WERI-Rb-1 (cell line): ENCODE results near the gene KLHL24.
"Not testable (repeated sequence)": the region's sequence is repeated elsewhere in the genome, so short reads cannot be mapped to it uniquely, and the experiment has no call there.

ENCODE experiments used
- DNase-seq: peaks from one replicate; pipeline ENCODE4 v3.0.0-alpha.2; 2020
- H3K27ac ChIP-seq: fragments of 250-450 bp; sonication (Bioruptor Pico); 2 replicates; pipeline ENCODE4 v1.5.1; 2020; ENCODE audit warnings: mild to moderate bottlenecking, moderate library complexity
- H3K27me3 ChIP-seq: fragments of 250-450 bp; sonication (Bioruptor Pico); 2 replicates; pipeline ENCODE4 v1.5.1; 2021; ENCODE audit warnings: mild to moderate bottlenecking, low read depth, moderate library complexity; ENCODE audit not compliant: insufficient read depth, severe bottlenecking
- H3K36me3 ChIP-seq: fragments of 250-450 bp; sonication (Bioruptor Pico); 2 replicates; pipeline ENCODE4 v1.5.1; 2020; ENCODE audit warnings: mild to moderate bottlenecking, moderate library complexity
- H3K4me3 ChIP-seq: 2 replicates; pipeline ENCODE4 v1.5.1; 2011; ENCODE audit warnings: low read depth, mild to moderate bottlenecking, control low read depth, low read length
- H3K9me3 ChIP-seq: fragments of 250-450 bp; sonication (Bioruptor Pico); 2 replicates; pipeline ENCODE4 v1.5.1; 2021; ENCODE audit warnings: mild to moderate bottlenecking, moderate library complexity; ENCODE audit not compliant: severe bottlenecking
- TF ChIP-seq, protein P1 (sequence below): IDR thresholded peaks from 2 replicates; pipeline ENCODE4 v1.5.1; 2011; ENCODE audit warnings: low read depth, mild to moderate bottlenecking, control low read depth, inconsistent platforms, low read length

Gene KLHL24

DNA sequence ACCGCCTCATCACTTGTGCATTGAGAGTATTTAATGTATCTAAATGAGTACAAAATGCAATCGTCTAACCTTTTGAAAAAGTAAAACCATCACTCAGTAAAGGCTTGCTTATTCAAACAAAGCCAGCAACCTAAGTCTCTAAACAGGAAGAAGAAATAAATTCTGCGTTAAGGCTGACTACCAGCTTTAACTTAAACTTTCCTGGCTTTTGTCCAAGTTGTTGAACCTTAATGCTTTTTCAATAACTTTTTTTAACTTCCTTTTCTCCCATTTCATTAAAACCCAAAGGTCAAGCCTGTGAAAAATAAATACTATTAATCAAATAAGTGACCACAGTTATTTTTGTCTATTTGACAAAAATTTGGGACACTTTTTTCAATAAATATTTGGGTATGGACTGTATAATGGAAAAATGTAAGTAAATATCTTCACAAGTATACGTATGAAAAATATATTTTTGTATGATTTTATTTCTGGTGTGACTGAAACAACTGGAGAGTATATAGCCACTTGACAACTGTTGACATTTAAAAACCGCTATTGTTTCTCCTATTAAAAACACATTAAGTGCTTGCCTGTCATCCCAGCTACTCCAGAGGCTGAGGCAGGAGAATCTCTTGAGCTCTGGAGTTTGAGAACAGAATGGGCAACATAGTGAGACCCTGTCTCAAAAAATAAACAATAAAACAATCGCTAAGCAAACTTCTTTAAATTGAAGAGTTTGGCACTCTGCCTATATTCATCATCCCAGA, 2.9 kb downstream of the KLHL24 start:
- Histone ChIP-seq H3K4me3 (no peak overlapping the region), H3K36me3 (peaks cover 4% of the 10 kb centered on the region; the same call in 1 of the 2 replicates), H3K9me3 (no peaks in the 10 kb centered on the region), H3K27me3 (no peaks in the 10 kb centered on the region), H3K27ac (no peak overlapping the region)
- TF ChIP-seq, protein P1, sequence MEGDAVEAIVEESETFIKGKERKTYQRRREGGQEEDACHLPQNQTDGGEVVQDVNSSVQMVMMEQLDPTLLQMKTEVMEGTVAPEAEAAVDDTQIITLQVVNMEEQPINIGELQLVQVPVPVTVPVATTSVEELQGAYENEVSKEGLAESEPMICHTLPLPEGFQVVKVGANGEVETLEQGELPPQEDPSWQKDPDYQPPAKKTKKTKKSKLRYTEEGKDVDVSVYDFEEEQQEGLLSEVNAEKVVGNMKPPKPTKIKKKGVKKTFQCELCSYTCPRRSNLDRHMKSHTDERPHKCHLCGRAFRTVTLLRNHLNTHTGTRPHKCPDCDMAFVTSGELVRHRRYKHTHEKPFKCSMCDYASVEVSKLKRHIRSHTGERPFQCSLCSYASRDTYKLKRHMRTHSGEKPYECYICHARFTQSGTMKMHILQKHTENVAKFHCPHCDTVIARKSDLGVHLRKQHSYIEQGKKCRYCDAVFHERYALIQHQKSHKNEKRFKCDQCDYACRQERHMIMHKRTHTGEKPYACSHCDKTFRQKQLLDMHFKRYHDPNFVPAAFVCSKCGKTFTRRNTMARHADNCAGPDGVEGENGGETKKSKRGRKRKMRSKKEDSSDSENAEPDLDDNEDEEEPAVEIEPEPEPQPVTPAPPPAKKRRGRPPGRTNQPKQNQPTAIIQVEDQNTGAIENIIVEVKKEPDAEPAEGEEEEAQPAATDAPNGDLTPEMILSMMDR = no peak
- DNase-seq = no peak

DNA sequence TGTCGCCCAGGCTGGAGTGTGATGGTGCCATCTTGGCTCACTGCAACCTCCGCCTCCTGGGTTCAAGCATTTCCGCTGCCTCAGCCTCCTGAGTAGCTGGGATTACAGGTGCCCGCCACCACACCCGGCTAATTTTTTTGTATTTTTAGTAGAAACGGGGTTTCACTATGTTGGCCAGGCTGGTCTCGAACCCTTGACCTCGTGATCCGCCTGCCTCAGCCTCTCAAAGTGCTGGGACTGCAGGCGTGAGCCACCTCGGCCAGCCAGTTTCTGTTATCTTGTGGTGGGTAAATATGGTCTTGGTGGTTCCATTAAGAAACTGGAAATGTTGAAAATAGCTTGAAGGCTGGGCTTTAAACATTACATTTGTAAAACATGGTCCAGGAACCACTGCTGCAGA, 5.2 kb downstream of the KLHL24 start:
- not testable (repeated sequence) for H3K27ac ChIP-seq, H3K36me3 ChIP-seq, DNase-seq, H3K9me3 ChIP-seq, H3K4me3 ChIP-seq, H3K27me3 ChIP-seq

DNA sequence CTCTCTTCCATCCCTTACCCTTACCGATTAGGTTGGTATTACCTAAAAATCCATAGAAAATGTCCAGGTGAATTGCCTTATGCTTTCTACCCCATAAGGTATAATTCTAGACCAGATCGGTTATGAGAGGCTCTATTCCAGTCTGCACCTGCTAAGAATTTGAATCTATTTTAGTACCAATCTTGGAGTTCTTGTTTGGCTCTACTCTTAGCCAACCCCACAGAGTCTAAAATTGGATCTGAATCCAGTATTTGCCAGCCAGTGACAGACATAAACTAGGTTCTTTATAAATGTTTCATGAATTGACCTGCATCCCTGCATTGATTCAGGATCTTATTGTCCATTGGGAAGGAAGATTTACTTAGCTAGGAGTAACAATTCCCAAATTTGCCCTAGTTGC, 6.5 kb downstream of the KLHL24 start:
- TF ChIP-seq, protein P1 = no peak
- Histone ChIP-seq H3K27ac (no peak overlapping the region), H3K27me3 (no peaks in the 10 kb centered on the region), H3K4me3 (no peak overlapping the region), H3K36me3 (peaks cover 7% of the 10 kb centered on the region; the same call in 1 of the 2 replicates), H3K9me3 (no peaks in the 10 kb centered on the region)
- DNase-seq = no peak

DNA sequence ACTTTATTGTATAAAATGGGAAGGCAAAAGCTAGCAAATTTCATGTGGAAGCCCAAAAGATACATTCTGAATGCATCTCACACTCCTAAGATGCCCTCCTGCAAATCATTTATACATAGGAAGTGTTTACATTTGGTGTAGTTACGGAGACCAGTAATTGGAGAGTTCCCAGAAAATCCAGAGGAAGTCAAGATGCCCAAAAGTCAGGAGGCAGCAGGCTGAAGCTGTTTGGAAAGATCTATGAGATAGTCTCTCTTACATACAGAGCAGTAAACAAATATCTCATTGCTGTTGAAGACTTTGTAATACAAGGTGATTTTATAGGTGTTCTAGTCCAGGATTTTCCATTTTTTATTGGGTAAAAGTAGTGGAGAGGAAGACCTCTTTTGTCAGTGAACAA, 8.8 kb downstream of the KLHL24 start:
- no peak for DNase-seq
- no peaks in the 10 kb centered on the region for H3K9me3 ChIP-seq
- peaks cover 3% of the 10 kb centered on the region; the same call in 1 of the 2 replicates for H3K36me3 ChIP-seq
- no peak overlapping the region for H3K27ac ChIP-seq
- no peak overlapping the region for H3K4me3 ChIP-seq
- H3K27me3 ChIP-seq = no peaks in the 10 kb centered on the region
- TF ChIP-seq, protein P1 = no peak

DNA sequence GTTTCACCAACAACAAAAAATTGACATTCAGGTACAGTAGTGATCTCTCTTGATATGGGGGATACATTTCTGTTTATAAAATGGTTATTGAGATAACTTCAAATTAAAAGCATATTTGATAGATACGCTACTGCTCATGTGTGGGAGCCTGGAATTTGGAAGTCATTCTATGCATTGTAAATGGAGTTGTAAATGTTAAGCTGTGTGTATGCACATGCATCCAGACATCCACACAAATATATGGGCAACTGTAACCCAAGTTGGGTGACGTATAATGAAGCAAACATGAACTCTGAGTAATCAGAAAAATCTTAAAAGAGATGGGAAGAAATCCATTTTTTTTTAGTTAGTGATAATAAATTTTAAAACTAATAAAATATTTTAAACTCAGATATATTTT, 9.8 kb downstream of the KLHL24 start:
- no peak overlapping the region for H3K27ac ChIP-seq
- no peaks in the 10 kb centered on the region for H3K9me3 ChIP-seq
- no peak for DNase-seq
- TF ChIP-seq, protein P1 = no peak
- no peak overlapping the region for H3K4me3 ChIP-seq
- H3K36me3 ChIP-seq = peaks cover 3% of the 10 kb centered on the region; the same call in 1 of the 2 replicates
- no peaks in the 10 kb centered on the region for H3K27me3 ChIP-seq

DNA sequence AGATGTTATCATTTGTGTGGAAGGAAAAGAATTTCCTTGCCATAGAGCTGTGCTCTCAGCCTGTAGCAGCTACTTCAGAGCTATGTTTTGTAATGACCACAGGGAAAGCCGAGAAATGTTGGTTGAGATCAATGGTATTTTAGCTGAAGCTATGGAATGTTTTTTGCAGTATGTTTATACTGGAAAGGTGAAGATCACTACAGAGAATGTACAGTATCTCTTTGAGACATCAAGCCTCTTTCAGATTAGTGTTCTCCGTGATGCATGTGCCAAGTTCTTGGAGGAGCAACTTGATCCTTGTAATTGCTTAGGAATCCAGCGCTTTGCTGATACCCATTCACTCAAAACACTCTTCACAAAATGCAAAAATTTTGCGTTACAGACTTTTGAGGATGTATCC, 15.1 kb downstream of the KLHL24 start:
- DNase-seq = no peak
- Histone ChIP-seq H3K9me3 (peaks cover 12% of the 10 kb centered on the region), H3K36me3 (peaks cover 35% of the 10 kb centered on the region), H3K27ac (no peak overlapping the region), H3K4me3 (no peak overlapping the region), H3K27me3 (no peaks in the 10 kb centered on the region)
- TF ChIP-seq, protein P1 = no peak
